UCSD-AML1 (cell line): ENCODE measurements around the gene WDR41.
"Not testable (repeated sequence)": the region's sequence is repeated elsewhere in the genome, so short reads cannot be mapped to it uniquely, and the experiment has no call there.

ENCODE experiments used
- DNase-seq: peaks from one replicate; lab custom pipeline; 2025; ENCODE audit not compliant: unreplicated experiment; lab: John Stamatoyannopoulos, UW

Gene WDR41

GRCh38 chr5:77409870-77410621, 82.1 kb downstream of the WDR41 start:
- no peak for DNase-seq

- no peak for DNase-seq
Observed at GRCh38 chr5:77407152-77407551, 85.0 kb downstream of the WDR41 start.

GRCh38 chr5:77402796-77403195, 89.3 kb downstream of the WDR41 start:
- no peak for DNase-seq

- DNase-seq, result no peak
Observed at GRCh38 chr5:77400645-77401044, 91.5 kb downstream of the WDR41 start.

GRCh38 chr5:77398896-77399295, 93.2 kb downstream of the WDR41 start:
- no peak for DNase-seq

GRCh38 chr5:77398458-77398857, 93.7 kb downstream of the WDR41 start:
- DNase-seq, result no peak

GRCh38 chr5:77397686-77398292, 94.3 kb downstream of the WDR41 start:
- DNase-seq, result no peak

GRCh38 chr5:77396017-77396416, 96.1 kb downstream of the WDR41 start:
- DNase-seq, result no peak

- DNase-seq, result no peak
Observed at GRCh38 chr5:77394064-77394715, 97.9 kb downstream of the WDR41 start.

- DNase-seq, result no peak
Observed at GRCh38 chr5:77391240-77391765, 100.8 kb downstream of the WDR41 start.

GRCh38 chr5:77390795-77391194, 101.3 kb downstream of the WDR41 start:
- DNase-seq, result no peak

- no peak for DNase-seq
Observed at GRCh38 chr5:77390221-77390620, 101.9 kb downstream of the WDR41 start.

- no peak for DNase-seq
Observed at GRCh38 chr5:77389746-77390145, 102.4 kb downstream of the WDR41 start.

GRCh38 chr5:77386340-77386739, 105.8 kb downstream of the WDR41 start:
- not testable (repeated sequence) for DNase-seq

GRCh38 chr5:77383336-77383735, 108.8 kb downstream of the WDR41 start:
- DNase-seq, result not testable (repeated sequence)
